ENCODE results near the gene SEMA5B. TPM values are rescaled to one million over a fixed set of nuclear protein-coding genes. Genes with fewer than 3 reads are reported as not detected.

Gene SEMA5B
- total and polyA plus RNA-seq, 4 donors = 0.20 to 1.1 (median 0.23) TPM

DNA sequence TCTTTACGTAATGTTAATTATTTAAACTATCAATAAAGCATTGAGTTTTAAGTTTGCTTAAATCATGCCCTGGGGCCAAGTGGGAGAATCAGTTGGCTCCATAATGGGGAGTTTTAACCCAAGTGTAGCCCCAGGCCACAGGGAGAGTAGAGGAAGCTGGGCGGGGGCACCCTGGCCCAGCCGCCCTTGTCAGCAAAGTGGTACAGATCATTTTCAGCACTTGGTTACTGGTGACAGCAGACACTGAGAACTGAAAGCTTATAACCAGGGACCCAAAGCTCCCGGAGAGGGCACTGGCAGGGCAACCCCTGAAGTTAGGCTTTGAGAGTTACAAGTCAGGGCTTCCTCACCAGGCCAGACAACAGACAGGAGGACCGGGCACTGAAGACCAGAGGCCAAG lies 90.6 kb downstream of the SEMA5B start:
- H3K27ac ChIP-seq (ENCODE audit: low read depth in 1 of 2, low read length in 2 of 2) = no peak overlapping the region
- no peak overlapping the region for H3K4me3 ChIP-seq (ENCODE audit: low read depth in 1 of 3, low read length in 3 of 3)
- no peaks in the 10 kb centered on the region for H3K36me3 ChIP-seq (ENCODE audit: control insufficient read depth in 4 of 4, insufficient read depth in 3 of 4, low read depth in 1 of 4, low read length in 3 of 4)
- no peaks in the 10 kb centered on the region for H3K27me3 ChIP-seq (ENCODE audit: control insufficient read depth in 4 of 4, insufficient read depth in 4 of 4, low read length in 3 of 4)
- no peak for DNase-seq (ENCODE audit: low spot score)
- H3K9me3 ChIP-seq (ENCODE audit: control insufficient read depth in 4 of 4, low read length in 3 of 4) = no peaks in the 10 kb centered on the region
- H3K4me1 ChIP-seq (ENCODE audit: control insufficient read depth in 4 of 4, insufficient read depth in 4 of 4, low read length in 3 of 4) = no peaks in the 10 kb centered on the region
- 94% methylated on average over 5 of the region's 5 CpGs for WGBS
- TF ChIP-seq RAD21 (IDR thresholded peaks at IDR 0.05) (no peak), GABPA (IDR thresholded peaks at IDR 0.05 in 1 of 2, conservative IDR thresholded peaks at IDR 0.05 in 1 of 2) (no peak), HNF4G (IDR thresholded peaks at IDR 0.05) (no peak), CTCF (IDR thresholded peaks at IDR 0.05; ENCODE audit: low read depth, low read length, missing input control) (no peak), HNF4A (conservative IDR thresholded peaks at IDR 0.05) (no peak), SP1 (IDR thresholded peaks at IDR 0.05) (no peak), JUND (IDR thresholded peaks at IDR 0.05) (no peak), ZBTB33 (IDR thresholded peaks at IDR 0.05) (no peak), EGR1 (IDR thresholded peaks at IDR 0.05; ENCODE audit: low read depth in 2 of 2) (no peak), MAX (IDR thresholded peaks at IDR 0.05) (no peak), NR2F2 (IDR thresholded peaks at IDR 0.05) (no peak)
- TF ChIP-seq, protein P1, sequence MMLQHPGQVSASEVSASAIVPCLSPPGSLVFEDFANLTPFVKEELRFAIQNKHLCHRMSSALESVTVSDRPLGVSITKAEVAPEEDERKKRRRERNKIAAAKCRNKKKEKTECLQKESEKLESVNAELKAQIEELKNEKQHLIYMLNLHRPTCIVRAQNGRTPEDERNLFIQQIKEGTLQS (IDR thresholded peaks at IDR 0.05) = no peak
- no peak overlapping the region for H3K9ac ChIP-seq (ENCODE audit: low read depth in 1 of 2, low read length in 2 of 2)

DNA sequence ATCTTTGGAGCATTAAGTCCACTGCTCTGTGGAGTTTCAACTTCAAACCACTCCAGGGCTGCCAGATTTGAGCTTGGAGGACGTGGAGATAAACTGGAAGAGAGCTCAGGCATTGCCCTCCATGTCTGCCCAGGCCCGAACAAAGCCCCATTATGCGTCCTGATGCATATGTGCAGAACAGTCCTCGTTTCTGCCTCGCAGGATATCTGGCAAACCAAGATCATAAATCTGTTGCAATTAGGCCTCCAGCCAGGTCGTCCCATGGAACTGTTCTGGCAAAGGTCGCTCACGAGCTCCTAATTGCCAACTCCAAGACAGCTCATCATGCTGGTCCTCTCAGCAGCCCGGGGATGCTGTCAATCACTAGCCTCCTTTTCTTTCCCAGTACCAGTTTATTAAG lies 91.2 kb downstream of the SEMA5B start:
- no peaks in the 10 kb centered on the region for H3K4me1 ChIP-seq (ENCODE audit: control insufficient read depth in 4 of 4, insufficient read depth in 4 of 4, low read length in 3 of 4)
- no peak overlapping the region for H3K9ac ChIP-seq (ENCODE audit: low read depth in 1 of 2, low read length in 2 of 2)
- H3K36me3 ChIP-seq (ENCODE audit: control insufficient read depth in 4 of 4, insufficient read depth in 3 of 4, low read depth in 1 of 4, low read length in 3 of 4) = no peaks in the 10 kb centered on the region
- TF ChIP-seq JUND (IDR thresholded peaks at IDR 0.05) (no peak), MAX (IDR thresholded peaks at IDR 0.05) (no peak), NR2F2 (IDR thresholded peaks at IDR 0.05) (no peak), TAF1 (conservative IDR thresholded peaks at IDR 0.05) (no peak), YY1 (IDR thresholded peaks at IDR 0.05) (no peak), HNF4G (IDR thresholded peaks at IDR 0.05) (no peak), EGR1 (IDR thresholded peaks at IDR 0.05; ENCODE audit: low read depth in 2 of 2) (no peak), ZBTB33 (IDR thresholded peaks at IDR 0.05) (no peak), FOXA1 (IDR thresholded peaks at IDR 0.05) (no peak), HNF4A (conservative IDR thresholded peaks at IDR 0.05) (no peak), SP1 (IDR thresholded peaks at IDR 0.05) (no peak), REST (IDR thresholded peaks at IDR 0.05) (no peak), FOXA2 (IDR thresholded peaks at IDR 0.05) (no peak), CTCF (IDR thresholded peaks at IDR 0.05; ENCODE audit: low read depth, low read length, missing input control) (no peak), GABPA (IDR thresholded peaks at IDR 0.05 in 1 of 2, conservative IDR thresholded peaks at IDR 0.05 in 1 of 2) (no peak), RAD21 (IDR thresholded peaks at IDR 0.05) (no peak), RXRA (IDR thresholded peaks at IDR 0.05) (no peak)
- TF ChIP-seq, protein P1 (IDR thresholded peaks at IDR 0.05) = no peak
- DNase-seq (ENCODE audit: low spot score) = no peak
- H3K4me3 ChIP-seq (ENCODE audit: low read depth in 1 of 3, low read length in 3 of 3) = no peak overlapping the region
- WGBS = 81% methylated on average over 9 of the region's 9 CpGs
- no peaks in the 10 kb centered on the region for H3K27me3 ChIP-seq (ENCODE audit: control insufficient read depth in 4 of 4, insufficient read depth in 4 of 4, low read length in 3 of 4)
- no peaks in the 10 kb centered on the region for H3K9me3 ChIP-seq (ENCODE audit: control insufficient read depth in 4 of 4, low read length in 3 of 4)
- no peak overlapping the region for H3K27ac ChIP-seq (ENCODE audit: low read depth in 1 of 2, low read length in 2 of 2)

Measured in liver (tissue), 9 donors.